NCI-H2081 (cell line): Measurements from ENCODE around the gene SORCS1.

ENCODE experiments used
- DNase-seq, 2 experiments: peaks; one replicate each; lab custom pipeline; 2025; lab: John Stamatoyannopoulos, UW

SORCS1 gene

DNA sequence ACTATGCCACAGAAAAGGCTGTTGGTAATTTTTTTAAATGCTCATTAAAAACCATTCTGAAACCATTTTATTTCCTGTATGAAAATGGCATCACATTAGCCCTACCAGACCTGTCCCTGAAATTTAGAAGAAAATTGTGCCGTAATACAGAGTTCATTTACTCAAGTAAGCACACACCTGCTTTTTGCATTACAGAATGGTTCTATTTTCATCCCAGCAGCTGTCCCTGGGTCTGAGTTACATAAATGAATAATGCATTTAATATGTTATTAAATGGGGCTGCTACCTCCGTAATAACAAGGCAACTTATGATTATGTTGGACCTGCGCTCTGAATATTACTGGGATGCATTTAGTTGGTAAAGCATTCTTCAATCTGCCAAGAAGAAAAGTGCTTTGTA is 508.9 kb downstream of the SORCS1 start:
- no peak for DNase-seq

DNA sequence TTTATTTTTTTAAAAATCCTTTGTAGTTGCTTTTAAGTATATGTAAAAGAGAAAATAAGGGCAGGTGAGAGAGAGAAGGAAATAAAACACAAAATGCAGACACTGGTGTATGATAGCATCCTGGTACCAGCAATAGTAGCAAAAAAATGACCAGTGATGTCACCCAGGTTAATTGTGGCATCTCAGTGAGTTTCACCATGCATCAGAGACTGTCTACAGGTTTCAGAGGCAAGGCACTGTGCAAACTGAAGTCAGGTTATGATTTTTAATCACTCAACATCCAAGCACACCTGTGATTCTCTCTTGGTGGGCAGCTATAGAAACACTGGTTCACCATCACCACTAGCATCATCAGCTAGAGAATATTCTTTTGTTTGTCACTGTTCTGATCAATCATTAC is 509.3 kb downstream of the SORCS1 start:
- DNase-seq: no peak

DNA sequence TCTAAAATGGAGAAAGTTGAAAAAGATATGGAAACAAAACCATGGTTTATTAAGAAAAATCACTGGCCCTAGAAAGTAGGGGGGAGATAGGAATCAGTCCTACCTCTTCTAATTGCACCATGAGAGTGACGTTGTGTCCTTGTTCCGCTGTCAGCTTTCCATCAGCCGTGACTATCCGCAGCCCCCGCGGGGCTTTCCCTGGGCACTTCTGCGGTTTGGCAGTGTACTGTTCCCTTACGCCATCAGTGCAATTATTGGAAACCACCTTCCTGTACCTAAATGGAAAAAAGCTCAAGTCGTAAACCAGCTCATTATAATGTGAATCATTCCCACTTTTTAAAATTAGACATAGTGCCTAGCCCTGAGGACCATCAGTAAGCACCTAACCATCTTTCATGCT is 512.2 kb downstream of the SORCS1 start:
- no peak for DNase-seq

DNA sequence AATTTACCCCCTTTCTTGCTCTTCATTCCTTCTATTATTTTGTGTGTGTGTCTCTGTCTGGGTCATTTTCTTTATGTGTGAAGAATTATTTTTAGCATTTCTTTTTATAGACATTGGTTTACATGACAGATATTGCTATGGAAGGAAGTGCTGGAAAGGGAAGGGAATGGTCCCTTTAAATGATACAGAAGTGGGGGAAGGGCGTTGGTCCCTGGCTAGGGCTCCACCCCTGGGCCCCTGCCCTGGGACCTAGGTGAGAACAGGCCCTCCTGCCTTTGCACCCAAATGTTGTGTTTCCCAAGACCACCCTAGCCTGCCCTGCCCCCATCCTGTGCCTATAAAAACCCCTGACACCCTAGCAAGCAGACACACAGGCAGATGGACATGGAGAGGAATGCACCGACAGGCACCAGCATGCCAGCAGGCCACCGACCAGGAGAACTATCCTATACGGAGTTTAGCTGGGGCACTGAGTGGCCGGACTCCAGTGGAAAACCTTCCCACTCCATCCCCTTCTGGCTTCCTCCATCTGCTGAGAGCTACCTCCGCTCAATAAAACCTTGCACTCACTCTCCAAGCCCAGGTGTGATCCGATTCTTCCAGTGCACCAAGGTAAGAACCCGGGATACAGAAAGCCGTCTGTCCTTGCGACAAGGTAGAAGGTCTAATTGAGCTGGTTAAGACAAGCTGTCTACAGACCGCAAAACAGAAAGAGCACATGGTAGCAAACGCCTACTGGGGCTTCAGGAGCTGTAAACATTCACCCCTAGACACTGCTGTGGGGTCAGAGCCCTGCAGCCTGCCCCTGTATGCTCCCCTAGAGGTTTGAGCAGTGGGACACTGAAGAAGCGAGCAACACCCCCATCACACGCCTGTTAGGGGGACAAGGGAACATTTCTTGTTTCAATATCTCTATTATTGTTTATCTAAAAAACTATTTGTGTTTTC is 515.7 kb downstream of the SORCS1 start:
- DNase-seq: no peak

DNA sequence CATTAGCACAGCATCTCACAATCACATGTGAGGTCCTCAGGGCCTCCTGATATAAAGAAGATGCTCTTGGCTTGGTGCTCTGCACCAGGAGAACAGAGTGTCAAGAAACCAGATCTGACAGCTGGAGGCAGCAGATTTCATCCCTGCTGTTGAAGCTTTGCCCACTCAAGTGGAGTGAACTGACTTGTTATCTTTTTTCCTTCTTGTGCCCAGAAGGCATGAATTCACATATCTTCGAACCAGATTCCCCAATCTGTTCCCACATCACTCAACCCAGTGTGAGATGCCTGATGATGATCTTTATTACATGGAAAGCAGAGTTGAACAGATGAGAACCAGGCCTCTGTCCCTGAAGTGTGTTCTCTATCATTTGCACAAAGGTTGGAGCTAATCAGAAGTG is 521.0 kb downstream of the SORCS1 start:
- no peak for DNase-seq

DNA sequence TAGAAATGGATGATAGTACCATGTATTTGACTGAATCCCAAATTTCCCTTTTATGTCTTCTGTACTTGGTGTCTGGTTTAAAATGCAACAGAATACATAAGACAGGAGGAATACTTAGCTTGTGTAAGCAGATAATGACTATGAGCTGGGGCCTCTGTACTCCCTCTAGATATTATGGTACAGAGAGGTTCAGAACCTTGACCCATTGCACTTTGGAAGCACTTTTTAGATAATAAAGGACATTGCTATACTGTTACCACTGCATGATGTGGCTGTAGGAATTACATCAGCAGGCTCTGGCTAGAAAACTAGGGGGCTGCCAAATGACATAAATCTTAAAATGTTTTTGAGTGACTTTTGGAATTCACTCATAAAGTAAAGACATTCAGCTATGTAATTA is 526.6 kb downstream of the SORCS1 start:
- no peak for DNase-seq

DNA sequence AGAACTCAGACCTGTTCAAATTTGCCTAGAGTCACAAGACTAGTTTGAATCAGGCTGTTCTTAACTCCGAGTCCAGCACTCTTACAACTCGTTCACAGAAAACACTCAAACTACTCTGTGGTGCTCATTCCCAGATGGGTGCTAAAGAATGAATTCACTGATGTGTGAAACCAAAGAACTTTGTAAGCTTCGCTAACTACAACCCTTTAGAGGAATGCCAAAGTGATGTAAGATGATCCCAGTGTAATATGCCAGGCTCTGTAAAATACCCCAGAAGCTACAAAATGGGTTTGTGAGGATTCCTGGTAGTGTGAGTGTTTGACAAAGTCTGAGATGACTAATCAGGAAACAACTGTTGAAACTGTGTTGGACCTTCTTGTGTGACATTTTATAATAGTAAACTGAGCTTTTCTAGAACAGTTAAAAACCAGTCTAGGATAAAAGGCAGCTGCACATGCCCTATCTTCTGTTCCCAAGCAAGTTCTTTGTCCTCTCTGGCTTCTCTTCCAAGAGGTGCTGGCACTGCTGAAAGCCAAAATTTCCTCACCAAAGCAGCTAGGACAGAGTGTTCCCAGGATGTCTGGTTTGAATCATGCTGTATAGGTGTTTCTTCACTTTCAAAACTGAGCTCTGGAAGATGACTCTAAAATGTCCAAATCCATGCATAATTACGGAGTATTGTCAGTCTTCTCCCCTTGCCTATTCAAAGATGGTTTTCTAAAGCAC is 527.6 kb downstream of the SORCS1 start:
- no peak for DNase-seq

DNA sequence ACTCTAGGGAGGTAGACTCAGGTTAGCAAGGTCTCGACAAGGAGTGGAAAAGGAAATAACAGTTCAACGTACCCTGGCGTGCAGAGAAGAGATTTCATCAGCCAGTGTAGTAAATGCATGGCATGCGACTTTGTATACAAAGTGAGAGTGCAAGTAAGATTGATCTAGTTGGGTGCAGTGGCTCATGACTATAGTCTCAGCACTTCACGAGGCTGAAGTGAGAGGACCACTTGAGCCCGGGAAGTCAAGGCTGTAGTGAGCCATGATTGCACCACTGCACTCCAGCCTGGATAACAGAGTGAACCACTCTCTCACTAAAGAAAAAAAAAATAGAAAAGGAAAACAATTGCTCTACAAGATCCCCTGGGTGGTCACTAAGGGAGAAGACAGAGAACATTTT is 528.6 kb downstream of the SORCS1 start:
- DNase-seq: no peak

DNA sequence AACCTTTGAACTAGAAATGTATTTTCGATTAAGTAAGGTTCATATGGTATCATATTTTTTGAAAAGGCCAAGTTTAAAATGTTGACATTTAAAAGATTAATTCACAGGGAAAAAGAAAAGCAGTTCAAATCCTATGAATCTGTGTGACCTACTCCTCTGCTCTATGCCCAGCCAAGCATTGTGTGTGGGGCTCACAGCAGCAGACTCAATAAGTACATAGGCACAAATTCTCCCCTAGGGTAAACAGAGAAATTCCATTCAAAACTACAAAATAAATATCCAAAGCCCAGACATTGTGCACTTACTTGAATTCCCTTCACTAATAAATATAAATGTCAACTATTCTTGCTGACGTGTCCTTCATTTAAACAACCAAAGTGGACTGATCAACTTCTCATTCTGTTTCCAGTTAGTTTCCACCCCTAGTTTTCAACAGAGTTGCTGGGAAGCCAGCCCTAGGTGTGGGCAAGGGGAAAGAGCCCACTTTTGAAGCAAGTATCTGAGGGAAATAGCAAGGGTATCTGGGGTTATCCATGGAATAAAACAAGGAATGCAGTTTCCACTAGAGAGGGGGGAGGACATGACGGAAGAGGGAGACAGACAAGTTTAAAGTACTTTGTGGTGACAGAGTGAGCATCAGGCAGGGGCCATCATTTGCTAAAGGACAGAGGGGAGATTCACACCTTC is 533.3 kb downstream of the SORCS1 start:
- no peak for DNase-seq

DNA sequence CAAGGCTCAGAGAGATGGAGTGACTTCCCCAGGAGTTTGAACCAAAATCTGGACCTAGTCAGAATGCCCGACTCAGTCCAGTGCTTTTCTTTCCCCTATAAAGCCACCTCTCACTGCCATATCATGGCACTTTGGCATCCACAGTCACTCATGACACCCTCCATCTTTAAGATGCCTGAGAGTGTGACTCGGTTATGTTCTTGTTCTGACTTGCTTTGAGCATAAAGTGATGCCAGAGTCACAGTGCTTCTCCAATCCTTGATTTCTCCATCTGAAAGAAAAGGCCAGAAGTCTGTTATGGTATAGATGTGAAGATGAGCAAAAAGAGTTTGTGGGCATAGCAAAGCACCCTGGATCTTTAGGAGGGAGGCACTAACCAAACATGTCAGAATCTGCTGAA is 538.1 kb downstream of the SORCS1 start:
- DNase-seq: no peak

DNA sequence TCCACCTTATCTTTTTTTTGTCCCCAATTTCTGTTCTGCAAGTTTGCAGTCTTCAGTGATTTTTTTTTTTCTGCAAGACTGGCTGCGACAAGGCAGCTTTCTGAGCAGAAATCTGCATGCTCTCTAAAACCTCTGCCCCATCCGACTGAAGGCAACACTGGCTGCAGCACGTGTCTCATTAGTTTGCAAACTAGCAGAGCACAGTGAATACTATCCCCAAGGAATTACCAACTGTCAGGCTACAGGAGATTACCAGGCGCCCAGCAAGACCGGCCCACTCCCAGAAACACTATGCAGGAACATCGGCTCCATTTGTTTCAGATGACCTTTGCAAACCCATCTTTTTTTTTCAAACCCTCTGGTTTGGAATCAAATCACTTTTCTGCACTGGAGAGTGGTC is 538.8 kb downstream of the SORCS1 start:
- DNase-seq: no peak

DNA sequence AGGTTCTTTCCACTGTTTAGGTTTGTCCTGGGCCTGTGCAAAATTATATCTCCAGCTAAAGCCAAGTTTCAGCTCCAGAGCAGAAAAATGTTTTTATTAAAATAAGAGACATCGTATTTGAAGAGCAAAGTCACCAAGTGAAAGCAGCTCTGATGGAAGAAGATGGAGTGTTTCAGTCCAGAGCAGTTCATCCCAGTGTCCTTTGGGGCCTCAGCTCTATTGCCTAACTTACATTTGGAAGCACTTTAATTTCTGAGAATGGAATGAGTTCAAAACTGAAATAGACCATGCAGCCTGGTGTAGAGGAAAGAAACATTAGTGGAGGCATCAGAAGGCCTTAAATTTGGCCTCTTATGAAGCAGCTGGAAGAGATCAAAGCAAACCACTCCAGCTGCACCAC is 545.2 kb downstream of the SORCS1 start:
- DNase-seq: no peak

DNA sequence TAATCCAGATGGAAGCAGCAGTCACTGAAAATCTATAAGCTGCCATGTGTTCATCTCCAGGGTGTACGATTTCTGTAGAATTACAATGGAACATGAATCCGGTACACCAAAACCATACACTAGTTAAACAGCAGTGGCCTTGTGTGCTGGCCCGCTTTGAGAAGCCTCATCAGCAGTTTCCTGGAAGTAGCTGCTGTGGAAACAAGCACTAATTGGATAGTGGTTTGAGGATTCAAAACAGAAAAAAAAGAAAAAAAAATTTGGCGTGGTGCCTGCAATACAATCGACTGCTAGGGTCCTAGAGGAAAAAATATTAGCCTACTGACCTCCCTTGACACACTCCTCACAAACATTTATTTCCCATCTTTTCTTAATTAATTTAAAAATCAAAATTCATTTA is 545.9 kb downstream of the SORCS1 start:
- DNase-seq: no peak

DNA sequence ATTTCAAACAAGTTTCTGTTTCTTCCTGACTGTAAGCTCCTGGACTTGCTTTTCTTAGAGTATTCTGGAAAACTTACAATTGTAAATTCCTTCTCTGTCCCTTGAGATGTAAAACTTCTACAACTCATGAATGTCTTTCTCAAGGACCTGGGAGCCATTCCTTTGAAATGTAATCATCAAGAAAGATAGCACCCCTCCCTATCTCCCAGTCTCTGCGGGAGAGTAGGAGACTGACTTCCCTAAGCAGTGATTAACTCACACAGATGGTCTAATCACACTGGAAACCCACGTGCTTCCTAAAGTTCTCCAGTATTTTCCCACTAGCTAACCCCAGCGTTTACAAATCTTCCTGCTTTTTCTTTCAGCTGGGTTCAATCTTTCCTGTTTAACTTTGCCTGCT is 549.4 kb downstream of the SORCS1 start:
- no peak for DNase-seq

DNA sequence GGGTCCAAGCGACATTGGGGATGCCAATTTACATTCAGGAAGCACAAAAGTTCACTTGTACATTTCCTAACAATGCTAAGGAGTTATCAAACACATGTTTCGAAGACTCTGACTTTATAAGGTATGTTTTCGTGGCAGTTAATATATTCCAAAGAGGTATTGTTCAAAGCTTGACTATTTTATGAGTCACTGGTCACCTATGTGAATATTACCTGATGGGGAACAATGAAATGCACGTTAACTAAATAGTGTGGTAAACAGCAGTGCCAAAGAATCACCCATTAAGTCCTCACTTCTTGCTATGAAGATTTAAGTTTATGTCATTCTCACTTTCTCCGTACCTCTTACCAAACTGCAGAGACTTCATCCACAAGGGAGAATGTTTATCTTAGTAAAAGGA is 550.2 kb downstream of the SORCS1 start:
- no peak for DNase-seq

DNA sequence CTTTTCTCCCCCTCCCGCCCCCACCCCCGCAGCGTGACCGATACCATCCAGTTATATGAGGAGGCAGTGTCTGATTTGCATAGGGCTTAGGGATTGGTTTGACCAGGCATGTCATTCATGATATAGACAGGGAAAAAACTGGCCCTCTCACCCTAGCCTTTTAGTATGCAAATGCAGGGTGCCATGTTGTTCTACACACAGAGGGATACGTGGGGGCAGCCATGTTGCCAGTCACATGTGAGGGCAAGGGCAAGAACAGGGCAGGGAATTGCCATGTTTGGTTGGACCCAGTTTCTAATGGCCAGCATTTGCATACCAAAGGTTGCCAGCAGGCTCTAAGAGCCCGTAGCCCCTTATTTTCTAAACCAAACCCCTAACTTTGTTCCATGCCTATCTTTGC is 552.1 kb downstream of the SORCS1 start:
- no peak for DNase-seq

DNA sequence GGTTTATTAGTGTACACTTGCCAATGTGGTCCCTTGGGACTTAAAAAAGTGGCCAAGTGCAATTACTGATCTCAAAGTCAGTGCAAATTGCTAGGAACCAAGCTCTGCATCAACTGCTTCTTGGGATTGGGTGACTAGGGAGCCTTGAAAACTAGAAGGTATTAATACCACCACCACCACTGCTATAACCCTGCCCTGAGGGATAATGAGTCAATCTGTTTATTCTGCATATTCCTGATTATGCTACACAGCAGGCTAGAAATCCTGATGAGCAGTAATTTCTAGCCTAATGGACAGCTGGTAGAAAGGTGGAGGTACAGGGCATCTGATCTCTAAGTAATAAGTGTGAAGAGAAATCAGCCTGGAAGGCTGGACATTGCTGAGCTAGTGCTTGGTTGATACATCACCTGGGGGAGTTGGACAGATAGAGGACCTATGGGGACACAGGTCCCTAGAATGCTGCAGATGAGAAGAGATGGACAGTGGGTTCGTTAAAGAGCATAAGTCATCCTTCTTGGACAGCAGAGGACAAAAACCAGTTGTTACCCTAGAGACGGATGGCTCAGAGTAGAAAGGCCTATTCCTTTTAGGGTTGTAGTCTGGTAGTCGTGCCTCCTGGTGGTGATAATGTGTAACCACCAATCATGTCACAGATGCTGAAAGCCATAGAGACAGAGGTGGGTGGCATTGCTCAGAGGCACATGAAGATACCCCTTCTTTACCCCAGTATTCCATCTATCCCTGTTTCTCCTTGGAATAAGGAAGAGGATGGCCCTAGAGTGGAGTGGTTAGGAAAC is 554.8 kb downstream of the SORCS1 start:
- no peak for DNase-seq

DNA sequence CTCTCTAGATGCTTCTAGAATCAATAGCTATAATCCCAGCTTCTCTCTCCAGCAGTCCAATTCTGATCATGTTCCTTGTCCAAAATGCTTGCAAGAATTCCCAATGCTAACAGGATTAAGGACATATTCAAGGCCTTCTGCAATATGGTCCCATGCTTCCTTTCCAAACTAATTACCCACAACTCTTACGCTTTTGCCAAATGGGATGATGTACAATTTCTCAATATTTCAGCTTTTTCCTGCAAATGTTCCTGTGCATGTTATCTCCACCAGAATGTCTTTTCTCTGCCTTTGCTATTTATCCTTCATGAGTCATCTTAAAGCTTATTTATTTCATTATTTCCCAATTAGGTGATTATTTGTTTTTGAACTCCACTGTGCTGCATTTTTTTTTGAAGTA is 556.4 kb downstream of the SORCS1 start:
- DNase-seq: no peak

DNA sequence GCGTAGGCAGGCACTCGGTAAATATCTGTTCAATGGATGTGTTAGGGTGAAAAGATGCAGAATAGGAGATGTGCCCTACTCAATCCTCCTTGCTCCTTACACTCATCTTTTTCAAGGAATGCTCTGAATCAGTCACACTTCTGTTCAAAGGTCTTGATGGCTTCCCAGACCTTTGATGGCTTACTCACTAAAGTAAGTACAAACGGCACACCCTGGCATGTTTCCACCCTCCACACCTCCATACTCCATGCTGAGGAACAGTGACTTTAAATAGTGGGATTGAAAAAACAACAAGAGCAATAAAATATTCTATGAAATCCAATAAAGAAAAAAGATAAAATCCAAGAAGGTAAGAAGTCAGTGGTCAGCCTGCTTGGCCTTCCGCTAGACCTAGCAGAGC is 569.2 kb downstream of the SORCS1 start:
- no peak for DNase-seq

DNA sequence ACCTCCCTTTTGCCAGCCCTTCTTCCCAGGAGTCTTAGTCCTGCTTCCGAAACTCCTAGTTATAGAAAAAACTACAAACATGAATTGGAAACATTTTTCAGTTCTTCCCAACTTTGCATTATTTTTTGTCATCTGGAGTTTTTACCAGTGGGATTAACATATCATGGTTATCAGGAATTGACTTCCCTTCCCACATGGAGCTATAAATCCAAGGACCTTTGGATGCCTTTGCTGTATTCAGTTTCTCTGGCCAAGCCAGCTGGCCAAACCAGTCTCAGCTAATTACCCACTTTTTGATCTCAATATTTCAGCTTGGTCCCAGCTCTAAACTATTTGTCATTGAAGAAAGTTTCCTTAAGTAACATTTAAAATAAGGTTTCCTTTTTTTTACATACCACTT is 570.6 kb downstream of the SORCS1 start:
- no peak for DNase-seq

DNA sequence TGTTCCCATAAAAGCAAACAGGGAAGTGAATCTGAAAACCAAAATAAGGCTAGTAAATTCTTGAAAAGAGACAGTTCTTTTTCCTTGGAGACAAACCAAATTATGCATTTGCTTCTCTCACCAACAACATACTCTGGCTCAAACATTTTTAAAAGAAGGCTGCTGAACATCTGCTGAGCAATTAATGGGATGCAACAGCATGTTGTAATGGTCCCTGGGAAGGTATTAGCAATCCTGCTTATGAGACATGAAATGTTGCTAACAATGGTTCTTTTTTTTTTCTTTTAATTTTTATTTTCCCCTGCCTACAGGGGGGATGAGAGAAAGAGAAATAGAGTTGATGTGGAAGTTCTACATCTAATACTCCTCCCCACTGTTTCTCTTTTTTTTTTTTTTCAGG is 572.1 kb downstream of the SORCS1 start:
- DNase-seq: no peak

DNA sequence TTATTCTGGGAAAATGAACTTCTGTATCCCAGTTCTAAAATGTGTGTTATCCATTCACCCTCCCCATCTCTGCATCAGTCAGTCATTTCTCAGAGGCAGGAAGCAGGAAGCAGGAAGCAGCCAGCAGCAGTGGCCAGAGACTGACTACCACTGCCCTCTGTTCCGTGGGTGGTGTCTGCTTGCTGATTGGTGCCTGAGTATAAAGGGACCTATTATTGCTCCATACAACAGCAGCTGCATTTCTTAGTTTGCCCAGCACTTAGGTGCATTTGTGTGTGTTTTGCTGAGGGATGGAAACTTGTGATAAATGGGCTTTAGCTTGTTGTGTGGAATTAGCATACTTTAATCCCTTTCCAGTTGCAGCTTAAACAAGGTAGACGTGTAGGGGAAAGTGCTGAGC is 582.2 kb downstream of the SORCS1 start:
- no peak for DNase-seq
